ENCODE measurements around the gene LAMA5.
A peak's percentile ranks its signal among the peaks of the same experiment; 100 is the strongest.

Gene LAMA5

DNA sequence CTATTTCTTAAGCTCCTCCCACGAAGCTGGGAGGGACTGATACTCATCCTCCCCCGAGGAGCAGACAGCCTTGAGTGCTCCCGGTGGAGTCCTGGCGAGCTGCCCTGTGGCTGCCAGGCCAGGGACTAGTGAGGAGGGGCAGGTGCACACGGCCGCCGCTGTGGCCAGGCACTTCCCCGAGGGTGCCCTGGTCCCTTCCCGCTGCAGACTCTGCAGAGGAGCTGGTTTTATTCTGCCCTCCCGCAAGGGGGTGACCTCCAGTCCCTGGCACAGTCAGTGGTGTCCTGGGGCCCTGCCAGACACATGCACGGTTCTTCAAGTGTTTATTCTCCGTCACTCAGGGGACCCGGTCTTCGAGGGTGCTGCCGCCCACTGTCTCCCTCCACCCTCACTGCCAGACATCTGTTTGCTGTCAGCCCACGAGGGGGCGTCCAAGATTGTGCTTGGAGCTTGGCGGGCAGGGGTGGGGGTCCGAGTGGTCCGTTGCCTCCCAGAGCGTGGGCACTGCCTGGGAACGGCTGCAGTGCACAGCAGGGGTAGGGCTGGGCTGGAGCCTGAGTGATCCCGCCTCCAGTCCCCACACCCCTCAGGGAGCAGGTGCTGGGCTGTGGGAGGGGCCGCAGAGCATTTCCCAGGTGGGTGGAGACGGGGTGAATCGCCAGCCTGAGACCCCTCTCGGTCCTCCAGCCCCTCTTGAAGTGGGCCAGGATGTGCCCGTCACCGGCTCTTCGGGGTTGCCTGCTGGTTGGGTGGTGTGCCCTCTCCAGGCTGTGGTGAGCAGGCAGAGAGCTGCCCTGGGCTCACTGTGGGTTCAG, 43.0 kb upstream of the LAMA5 start:
- Histone ChIP-seq H2AFZ (ENCODE audit: low read depth, low read length) (no peak overlapping the region), H4K20me1 (ENCODE audit: insufficient read depth, low read length) (peaks cover 6% of the 10 kb centered on the region; the same call in 1 of the 2 replicates), H3K36me3 (replicated peaks; ENCODE audit: low read depth, low read length) (no peaks in the 10 kb centered on the region), H3K4me3 (ENCODE audit: low read length) (peak overlapping the region; percentile 66), H3K4me1 (ENCODE audit: low read length) (peaks cover 34% of the 10 kb centered on the region), H3K4me2 (ENCODE audit: low read length) (peak overlapping the region; percentile 81), H3K9me3 (ENCODE audit: insufficient read depth, low read length) (no peaks in the 10 kb centered on the region), H3K27me3 (ENCODE audit: low read depth, low read length) (no peaks in the 10 kb centered on the region), H3K27ac (ENCODE audit: low read length) (no peak overlapping the region), H3K79me2 (ENCODE audit: low read length) (peaks cover 18% of the 10 kb centered on the region), H3K9ac (ENCODE audit: low read length) (peak overlapping the region; percentile 22)
- TF ChIP-seq EZH2phosphoT487 (IDR thresholded peaks at IDR 0.05; ENCODE audit: low read depth), result no peak
- TF ChIP-seq, protein P1, sequence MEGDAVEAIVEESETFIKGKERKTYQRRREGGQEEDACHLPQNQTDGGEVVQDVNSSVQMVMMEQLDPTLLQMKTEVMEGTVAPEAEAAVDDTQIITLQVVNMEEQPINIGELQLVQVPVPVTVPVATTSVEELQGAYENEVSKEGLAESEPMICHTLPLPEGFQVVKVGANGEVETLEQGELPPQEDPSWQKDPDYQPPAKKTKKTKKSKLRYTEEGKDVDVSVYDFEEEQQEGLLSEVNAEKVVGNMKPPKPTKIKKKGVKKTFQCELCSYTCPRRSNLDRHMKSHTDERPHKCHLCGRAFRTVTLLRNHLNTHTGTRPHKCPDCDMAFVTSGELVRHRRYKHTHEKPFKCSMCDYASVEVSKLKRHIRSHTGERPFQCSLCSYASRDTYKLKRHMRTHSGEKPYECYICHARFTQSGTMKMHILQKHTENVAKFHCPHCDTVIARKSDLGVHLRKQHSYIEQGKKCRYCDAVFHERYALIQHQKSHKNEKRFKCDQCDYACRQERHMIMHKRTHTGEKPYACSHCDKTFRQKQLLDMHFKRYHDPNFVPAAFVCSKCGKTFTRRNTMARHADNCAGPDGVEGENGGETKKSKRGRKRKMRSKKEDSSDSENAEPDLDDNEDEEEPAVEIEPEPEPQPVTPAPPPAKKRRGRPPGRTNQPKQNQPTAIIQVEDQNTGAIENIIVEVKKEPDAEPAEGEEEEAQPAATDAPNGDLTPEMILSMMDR (IDR thresholded peaks at IDR 0.05; ENCODE audit: low read depth, low read length), result peak; percentile 87

DNA sequence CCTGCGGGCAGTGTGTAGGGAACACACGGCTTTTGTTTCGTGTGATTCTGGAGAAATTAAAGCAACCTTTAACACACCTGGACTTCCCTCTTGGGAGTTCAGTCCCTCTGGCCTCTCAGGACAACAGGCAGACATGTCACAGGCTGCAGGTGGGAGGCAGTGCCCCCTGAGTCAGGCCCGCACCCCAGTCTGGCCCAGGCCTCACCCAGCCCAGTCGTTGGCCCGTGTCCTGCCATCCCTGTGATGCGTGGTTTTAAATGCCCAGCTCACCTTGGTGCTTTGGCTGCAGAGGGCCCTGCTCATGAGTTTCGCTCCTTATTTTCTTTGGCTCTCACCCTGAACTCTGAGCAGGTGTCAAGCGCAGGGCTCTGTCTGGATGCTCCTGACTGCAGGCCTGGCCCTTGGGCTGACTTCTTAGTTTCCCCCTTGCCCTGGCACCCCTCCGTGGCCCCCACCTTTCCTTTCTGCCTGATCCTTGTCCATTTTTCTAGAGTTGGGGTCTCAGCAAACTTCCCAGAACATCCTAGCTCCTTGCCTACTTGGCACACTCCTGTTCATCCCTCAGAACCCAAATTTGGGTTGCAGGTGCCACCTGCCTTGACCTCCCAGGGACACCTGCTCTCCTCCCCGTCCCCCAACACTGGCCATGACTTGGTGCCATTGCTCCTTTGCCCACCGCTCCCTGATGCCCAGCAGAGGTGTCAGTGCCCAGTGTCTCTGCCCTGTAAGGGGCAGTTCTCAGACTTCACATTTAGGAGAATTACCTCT, 42.2 kb upstream of the LAMA5 start:
- H3K27me3 ChIP-seq (ENCODE audit: low read depth, low read length), result no peaks in the 10 kb centered on the region
- no peaks in the 10 kb centered on the region for H3K36me3 ChIP-seq (replicated peaks; ENCODE audit: low read depth, low read length)
- no peak for TF ChIP-seq EZH2phosphoT487 (IDR thresholded peaks at IDR 0.05; ENCODE audit: low read depth)
- TF ChIP-seq, protein P1 (IDR thresholded peaks at IDR 0.05; ENCODE audit: low read depth, low read length), result no peak
- H3K27ac ChIP-seq (ENCODE audit: low read length), result no peak overlapping the region
- H3K79me2 ChIP-seq (ENCODE audit: low read length), result peaks cover 27% of the 10 kb centered on the region
- peak overlapping the region; percentile 66 for H3K4me3 ChIP-seq (ENCODE audit: low read length)
- peak overlapping the region; percentile 81 for H3K4me2 ChIP-seq (ENCODE audit: low read length)
- no peak overlapping the region for H2AFZ ChIP-seq (ENCODE audit: low read depth, low read length)
- no peaks in the 10 kb centered on the region for H3K9me3 ChIP-seq (ENCODE audit: insufficient read depth, low read length)
- peaks cover 34% of the 10 kb centered on the region for H3K4me1 ChIP-seq (ENCODE audit: low read length)
- 0 out of 2 replicates have a peak overlapping the region, but pooled peaks have one; percentile 22 for H3K9ac ChIP-seq (ENCODE audit: low read length)
- H4K20me1 ChIP-seq (ENCODE audit: insufficient read depth, low read length), result peaks cover 9% of the 10 kb centered on the region; the same call in 1 of the 2 replicates

DNA sequence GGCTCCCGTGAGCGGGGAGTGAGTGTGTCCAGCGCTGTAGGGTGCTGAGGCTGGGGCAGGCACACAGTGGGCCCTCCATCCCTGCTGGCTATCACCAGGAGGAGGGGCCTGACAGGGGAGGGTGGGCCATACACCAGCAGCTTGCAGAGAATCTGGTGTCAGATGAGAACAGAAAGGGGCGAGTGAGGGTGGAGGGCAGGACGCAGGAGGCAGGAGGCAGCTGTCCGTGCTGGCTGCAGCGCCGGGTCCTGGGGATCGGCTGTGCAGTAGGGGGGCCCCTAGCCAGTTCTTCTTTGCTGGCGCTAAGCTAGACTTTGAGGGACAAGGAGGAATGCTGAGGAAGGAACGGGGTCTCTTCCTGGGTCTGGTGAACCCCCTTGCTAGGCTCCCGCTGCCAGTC, 41.5 kb upstream of the LAMA5 start:
- Histone ChIP-seq H3K36me3 (replicated peaks; ENCODE audit: low read depth, low read length) (no peaks in the 10 kb centered on the region), H3K9ac (ENCODE audit: low read length) (no peak overlapping the region), H3K79me2 (ENCODE audit: low read length) (peaks cover 31% of the 10 kb centered on the region), H3K4me2 (ENCODE audit: low read length) (no peak overlapping the region), H3K27me3 (ENCODE audit: low read depth, low read length) (no peaks in the 10 kb centered on the region), H3K27ac (ENCODE audit: low read length) (no peak overlapping the region), H3K9me3 (ENCODE audit: insufficient read depth, low read length) (no peaks in the 10 kb centered on the region), H2AFZ (ENCODE audit: low read depth, low read length) (no peak overlapping the region), H3K4me3 (ENCODE audit: low read length) (no peak overlapping the region), H3K4me1 (ENCODE audit: low read length) (peaks cover 34% of the 10 kb centered on the region), H4K20me1 (ENCODE audit: insufficient read depth, low read length) (peaks cover 12% of the 10 kb centered on the region; the same call in 1 of the 2 replicates)
- TF ChIP-seq, protein P1 (IDR thresholded peaks at IDR 0.05; ENCODE audit: low read depth, low read length), result no peak
- no peak for TF ChIP-seq EZH2phosphoT487 (IDR thresholded peaks at IDR 0.05; ENCODE audit: low read depth)

DNA sequence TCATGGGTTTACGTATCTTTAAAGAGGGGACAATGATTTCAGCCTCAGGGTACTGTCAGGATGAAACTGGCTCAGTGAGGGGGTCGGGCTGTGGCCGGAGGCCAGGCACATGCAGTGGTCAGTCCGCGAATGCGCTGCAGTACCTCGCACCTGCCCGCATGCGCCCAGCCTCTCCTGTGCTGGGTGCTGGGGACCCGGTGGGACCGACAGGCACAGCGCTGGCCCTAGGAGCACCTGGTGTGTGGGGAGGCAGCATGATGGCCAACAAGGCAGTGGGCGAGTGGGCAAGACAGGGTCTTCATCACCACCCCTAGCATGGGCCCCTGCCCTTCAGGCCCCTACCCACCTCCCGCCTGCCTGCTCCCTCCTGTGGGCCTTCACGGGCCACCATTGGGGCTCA, 40.9 kb upstream of the LAMA5 start:
- Histone ChIP-seq H3K27ac (ENCODE audit: low read length) (no peak overlapping the region), H3K4me2 (ENCODE audit: low read length) (peak overlapping the region; percentile 85), H3K36me3 (replicated peaks; ENCODE audit: low read depth, low read length) (no peaks in the 10 kb centered on the region), H3K4me3 (ENCODE audit: low read length) (peak overlapping the region; percentile 83), H3K9me3 (ENCODE audit: insufficient read depth, low read length) (no peaks in the 10 kb centered on the region), H3K27me3 (ENCODE audit: low read depth, low read length) (no peaks in the 10 kb centered on the region), H3K9ac (ENCODE audit: low read length) (peak overlapping the region; percentile 79), H4K20me1 (ENCODE audit: insufficient read depth, low read length) (peaks cover 12% of the 10 kb centered on the region; the same call in 1 of the 2 replicates), H3K79me2 (ENCODE audit: low read length) (peaks cover 31% of the 10 kb centered on the region), H3K4me1 (ENCODE audit: low read length) (peaks cover 34% of the 10 kb centered on the region), H2AFZ (ENCODE audit: low read depth, low read length) (no peak overlapping the region)
- TF ChIP-seq, protein P1 (IDR thresholded peaks at IDR 0.05; ENCODE audit: low read depth, low read length), result no peak
- no peak for TF ChIP-seq EZH2phosphoT487 (IDR thresholded peaks at IDR 0.05; ENCODE audit: low read depth)

All from OCI-LY3 (cell line).